Subcutaneous adipose tissue (tissue), 4 donors: ENCODE results near the gene CACNA1B. TPM values are rescaled to one million over a fixed set of nuclear protein-coding genes. Genes with fewer than 3 reads are reported as not detected.

ENCODE experiments used
- CTCF ChIP-seq: fragments of 450-650 bp; IDR thresholded peaks from one replicate; pipeline ENCODE4 v1.5.1; 2016; ENCODE audit warnings: low read depth, mild to moderate bottlenecking, control low read depth, antibody characterized with exemption, moderate library complexity
- total RNA-seq, 4 donors: library from RNA; depleted of rRNA; stranded (reverse); fragments of >200 nt; gene quantifications; one replicate each; pipeline ENCODE4 v1.1.0, GENCODE V29; 2016

CACNA1B gene
- total RNA-seq, 4 donors from 2014 or later, result not detected

DNA sequence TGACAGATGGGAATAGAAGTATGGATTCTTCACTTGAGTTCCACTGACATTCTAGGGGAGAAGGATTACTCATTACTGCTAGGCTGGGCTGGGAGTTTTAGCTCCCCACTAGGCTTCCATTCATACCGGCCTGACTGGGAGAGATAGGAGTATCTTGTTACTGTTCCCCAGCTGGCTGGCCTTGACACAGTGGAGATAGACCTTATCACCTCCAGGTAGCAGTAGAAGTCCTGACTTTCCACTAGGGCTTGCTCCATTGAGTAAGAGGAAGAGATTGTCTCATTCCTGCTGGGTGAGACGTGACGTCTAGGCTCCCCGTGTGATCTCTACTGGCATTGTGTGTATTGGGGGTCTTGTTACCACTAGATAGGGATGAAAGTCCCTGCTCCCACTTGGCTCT, 156.4 kb downstream of the CACNA1B start:
- no peak for TF ChIP-seq CTCF

- TF ChIP-seq CTCF, result no peak
Observed at GRCh38 chr9:138037140-138037539, 159.6 kb downstream of the CACNA1B start.

DNA sequence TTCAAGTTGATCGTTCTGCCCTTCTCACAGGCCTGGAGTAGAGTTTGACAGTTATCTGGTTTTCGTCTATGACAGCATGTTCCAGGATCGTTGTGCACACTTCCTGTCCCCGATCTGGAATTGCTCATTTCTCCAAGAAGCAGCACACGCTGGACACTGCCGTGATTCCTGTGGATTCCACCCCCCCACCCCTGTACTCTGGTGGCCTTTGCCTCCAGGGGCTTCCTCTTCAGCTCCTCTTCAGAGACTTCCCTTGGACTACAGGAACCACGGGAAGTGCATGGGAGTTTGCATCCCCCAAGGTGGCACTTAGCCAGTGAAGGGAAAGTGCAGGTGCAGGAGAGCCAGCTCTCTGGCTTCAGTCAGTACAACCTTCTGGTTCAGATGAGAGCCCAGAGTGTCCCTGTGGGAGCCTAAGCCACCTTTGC, 160.7 kb downstream of the CACNA1B start:
- TF ChIP-seq CTCF, result no peak

DNA sequence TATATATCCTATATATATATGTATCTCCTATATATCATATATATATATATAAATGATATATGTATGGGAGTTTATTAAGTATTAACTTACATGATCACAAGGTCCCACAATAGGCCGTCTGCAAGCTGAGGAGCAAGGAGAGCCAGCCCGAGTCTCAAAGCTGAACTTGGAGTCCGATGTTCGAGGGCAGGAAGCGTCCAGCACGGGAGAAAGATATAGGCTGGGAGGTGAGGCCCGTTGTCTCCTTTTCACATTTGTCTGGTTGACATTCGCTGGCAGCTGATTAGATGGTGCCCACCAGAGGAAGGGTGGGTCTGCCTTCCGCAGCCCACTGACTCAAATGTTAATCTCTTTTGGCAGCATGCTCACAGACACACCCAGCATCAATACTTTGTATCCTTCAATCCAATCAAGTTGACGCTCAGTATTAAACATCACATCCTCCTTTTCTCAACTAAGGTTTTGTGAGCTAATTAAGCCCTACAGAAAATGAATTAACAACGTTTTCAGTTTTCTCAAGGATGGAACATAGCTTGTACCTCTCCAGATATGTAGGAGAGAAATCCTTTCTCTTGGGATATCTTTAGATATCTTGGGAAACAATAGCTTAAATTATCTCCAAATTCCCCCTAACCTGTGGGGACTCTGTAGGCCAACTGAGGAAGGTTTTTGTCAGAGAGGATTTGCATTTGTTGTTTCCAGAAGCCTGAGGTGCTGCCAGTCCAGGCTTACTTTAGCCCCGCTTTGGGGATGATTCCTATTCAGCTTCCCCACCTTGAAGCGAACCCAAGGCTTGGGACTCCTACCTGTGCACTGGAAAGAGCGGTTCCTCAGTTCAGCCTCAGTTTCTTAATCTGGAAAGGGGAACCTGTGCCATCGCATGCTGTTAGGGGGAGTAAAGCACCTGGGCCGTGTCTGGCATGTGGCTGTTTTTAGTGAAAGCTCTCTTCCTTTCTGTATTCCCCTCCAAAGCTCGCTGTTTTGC, 163.2 kb downstream of the CACNA1B start:
- no peak for TF ChIP-seq CTCF

DNA sequence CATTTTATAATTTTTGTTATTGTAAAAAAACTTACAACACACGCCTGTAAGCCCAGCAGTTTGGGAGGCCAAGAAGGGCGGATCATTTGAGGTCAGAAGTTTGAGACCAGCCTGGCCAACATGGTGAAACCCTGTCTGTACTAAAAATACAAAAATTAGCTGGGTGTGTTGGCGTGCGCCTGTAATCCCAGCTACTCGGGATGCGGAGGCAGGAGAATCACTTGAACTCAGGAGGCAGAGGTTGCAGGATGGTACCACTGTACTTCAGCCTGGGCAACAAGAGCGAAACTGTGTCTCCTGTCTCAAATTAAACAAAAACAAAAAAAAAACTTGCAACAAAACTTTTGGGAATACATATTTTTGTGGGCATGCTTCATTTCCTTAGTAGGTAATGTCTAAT, 164.6 kb downstream of the CACNA1B start:
- no peak for TF ChIP-seq CTCF

DNA sequence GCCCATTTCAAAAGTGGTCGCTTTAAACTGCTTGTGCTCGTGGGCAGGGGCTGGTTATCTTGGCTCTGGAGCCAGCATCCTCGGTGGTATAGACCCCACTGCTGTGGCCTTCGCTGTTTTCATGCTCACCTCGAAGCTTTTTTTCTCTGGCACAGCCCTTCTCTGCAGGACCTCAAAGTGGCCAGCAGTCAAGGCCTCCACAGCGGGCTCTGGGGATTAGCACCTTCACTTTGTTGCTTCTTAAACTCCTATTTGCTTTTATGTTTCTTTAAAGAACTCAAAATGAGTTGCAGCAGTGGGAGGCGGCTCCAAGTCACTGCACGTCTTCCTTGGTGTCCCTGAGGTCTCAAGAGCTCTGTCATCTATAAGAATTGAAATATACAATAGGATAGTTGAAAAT, 165.1 kb downstream of the CACNA1B start:
- no peak for TF ChIP-seq CTCF

GRCh38 chr9:138043061-138043410, 165.5 kb downstream of the CACNA1B start:
- no peak for TF ChIP-seq CTCF
